ENCODE results near the gene GALNT8. TPM values are rescaled to one million over a fixed set of nuclear protein-coding genes. Genes with fewer than 3 reads are reported as not detected.

The GALNT8 gene
- total RNA-seq, 1 donor, result not detected

- Histone ChIP-seq H3K4me2 (ENCODE audit: insufficient read depth, low read length) (no peak overlapping the region), H3K27ac (ENCODE audit: low read depth, low read length) (no peak overlapping the region), H3K36me3 (ENCODE audit: insufficient read depth, low read length) (no peaks in the 10 kb centered on the region), H3K27me3 (ENCODE audit: insufficient read depth, low read length) (no peaks in the 10 kb centered on the region), H3K4me1 (ENCODE audit: insufficient read depth, low read length) (no peaks in the 10 kb centered on the region), H3K79me2 (ENCODE audit: insufficient read depth, low read length) (no peaks in the 10 kb centered on the region), H3K4me3 (ENCODE audit: insufficient read depth, low read length) (no peak overlapping the region), H4K20me1 (ENCODE audit: insufficient read depth, low read length) (no peaks in the 10 kb centered on the region), H2AFZ (ENCODE audit: low read length) (no peak overlapping the region), H3K9me3 (ENCODE audit: low read depth, low read length) (no peaks in the 10 kb centered on the region)
- DNase-seq (ENCODE audit: insufficient read length, low spot score, missing footprints), result peak; percentile 71
- TF ChIP-seq CTCF (IDR thresholded peaks at IDR 0.05; ENCODE audit: extremely low read depth, low read depth, low read length), result no peak
Measured at GRCh38 chr12:4771172-4771959, 51.2 kb downstream of the GALNT8 start.

- Histone ChIP-seq H3K79me2 (ENCODE audit: insufficient read depth, low read length) (no peaks in the 10 kb centered on the region), H3K4me3 (ENCODE audit: insufficient read depth, low read length) (no peak overlapping the region), H3K9me3 (ENCODE audit: low read depth, low read length) (no peaks in the 10 kb centered on the region), H3K27ac (ENCODE audit: low read depth, low read length) (no peak overlapping the region), H2AFZ (ENCODE audit: low read length) (no peak overlapping the region), H3K4me1 (ENCODE audit: insufficient read depth, low read length) (no peaks in the 10 kb centered on the region), H3K4me2 (ENCODE audit: insufficient read depth, low read length) (no peak overlapping the region), H3K27me3 (ENCODE audit: insufficient read depth, low read length) (no peaks in the 10 kb centered on the region), H4K20me1 (ENCODE audit: insufficient read depth, low read length) (no peaks in the 10 kb centered on the region), H3K36me3 (ENCODE audit: insufficient read depth, low read length) (no peaks in the 10 kb centered on the region)
- DNase-seq (ENCODE audit: insufficient read length, low spot score, missing footprints), result no peak
- no peak for TF ChIP-seq CTCF (IDR thresholded peaks at IDR 0.05; ENCODE audit: extremely low read depth, low read depth, low read length)
Measured at GRCh38 chr12:4771960-4772566, 51.9 kb downstream of the GALNT8 start.

GRCh38 chr12:4775936-4776335 lies 55.7 kb downstream of the GALNT8 start:
- no peaks in the 10 kb centered on the region for H3K27me3 ChIP-seq (ENCODE audit: insufficient read depth, low read length)
- H3K27ac ChIP-seq (ENCODE audit: low read depth, low read length), result no peak overlapping the region
- no peak overlapping the region for H3K4me2 ChIP-seq (ENCODE audit: insufficient read depth, low read length)
- H3K4me3 ChIP-seq (ENCODE audit: insufficient read depth, low read length), result no peak overlapping the region
- H3K9me3 ChIP-seq (ENCODE audit: low read depth, low read length), result no peaks in the 10 kb centered on the region
- H3K79me2 ChIP-seq (ENCODE audit: insufficient read depth, low read length), result no peaks in the 10 kb centered on the region
- DNase-seq (ENCODE audit: insufficient read length, low spot score, missing footprints), result no peak
- H3K36me3 ChIP-seq (ENCODE audit: insufficient read depth, low read length), result no peaks in the 10 kb centered on the region
- H3K4me1 ChIP-seq (ENCODE audit: insufficient read depth, low read length), result no peaks in the 10 kb centered on the region
- H4K20me1 ChIP-seq (ENCODE audit: insufficient read depth, low read length), result no peaks in the 10 kb centered on the region
- no peak for TF ChIP-seq CTCF (IDR thresholded peaks at IDR 0.05; ENCODE audit: extremely low read depth, low read depth, low read length)
- no peak overlapping the region for H2AFZ ChIP-seq (ENCODE audit: low read length)

- Histone ChIP-seq H3K4me2 (ENCODE audit: insufficient read depth, low read length) (no peak overlapping the region), H3K4me1 (ENCODE audit: insufficient read depth, low read length) (no peaks in the 10 kb centered on the region), H3K9me3 (ENCODE audit: low read depth, low read length) (no peaks in the 10 kb centered on the region), H3K27me3 (ENCODE audit: insufficient read depth, low read length) (no peaks in the 10 kb centered on the region), H3K79me2 (ENCODE audit: insufficient read depth, low read length) (no peaks in the 10 kb centered on the region), H2AFZ (ENCODE audit: low read length) (no peak overlapping the region), H3K36me3 (ENCODE audit: insufficient read depth, low read length) (no peaks in the 10 kb centered on the region), H3K4me3 (ENCODE audit: insufficient read depth, low read length) (no peak overlapping the region), H4K20me1 (ENCODE audit: insufficient read depth, low read length) (no peaks in the 10 kb centered on the region), H3K27ac (ENCODE audit: low read depth, low read length) (no peak overlapping the region)
- no peak for TF ChIP-seq CTCF (IDR thresholded peaks at IDR 0.05; ENCODE audit: extremely low read depth, low read depth, low read length)
- no peak for DNase-seq (ENCODE audit: insufficient read length, low spot score, missing footprints)
Measured at GRCh38 chr12:4779749-4780148, 59.5 kb downstream of the GALNT8 start.

Measured in osteoblast (primary cell).